Measurements from ENCODE around the gene PLCB4.

GRCh38 chr20:9035126-9035525 is 33.8 kb upstream of the PLCB4 start:
- TF ChIP-seq CTCF (IDR thresholded peaks at IDR 0.05; ENCODE audit: insufficient read depth, low read length) (no peak), POLR2AphosphoS5 (IDR thresholded peaks at IDR 0.05; ENCODE audit: low read depth) (no peak), GABPA (IDR thresholded peaks at IDR 0.05; ENCODE audit: low read depth) (no peak), SPI1 (IDR thresholded peaks at IDR 0.05; ENCODE audit: borderline replicate concordance, low read depth) (no peak)
